ENCODE measurements around the gene SLC25A36.

Gene SLC25A36

DNA sequence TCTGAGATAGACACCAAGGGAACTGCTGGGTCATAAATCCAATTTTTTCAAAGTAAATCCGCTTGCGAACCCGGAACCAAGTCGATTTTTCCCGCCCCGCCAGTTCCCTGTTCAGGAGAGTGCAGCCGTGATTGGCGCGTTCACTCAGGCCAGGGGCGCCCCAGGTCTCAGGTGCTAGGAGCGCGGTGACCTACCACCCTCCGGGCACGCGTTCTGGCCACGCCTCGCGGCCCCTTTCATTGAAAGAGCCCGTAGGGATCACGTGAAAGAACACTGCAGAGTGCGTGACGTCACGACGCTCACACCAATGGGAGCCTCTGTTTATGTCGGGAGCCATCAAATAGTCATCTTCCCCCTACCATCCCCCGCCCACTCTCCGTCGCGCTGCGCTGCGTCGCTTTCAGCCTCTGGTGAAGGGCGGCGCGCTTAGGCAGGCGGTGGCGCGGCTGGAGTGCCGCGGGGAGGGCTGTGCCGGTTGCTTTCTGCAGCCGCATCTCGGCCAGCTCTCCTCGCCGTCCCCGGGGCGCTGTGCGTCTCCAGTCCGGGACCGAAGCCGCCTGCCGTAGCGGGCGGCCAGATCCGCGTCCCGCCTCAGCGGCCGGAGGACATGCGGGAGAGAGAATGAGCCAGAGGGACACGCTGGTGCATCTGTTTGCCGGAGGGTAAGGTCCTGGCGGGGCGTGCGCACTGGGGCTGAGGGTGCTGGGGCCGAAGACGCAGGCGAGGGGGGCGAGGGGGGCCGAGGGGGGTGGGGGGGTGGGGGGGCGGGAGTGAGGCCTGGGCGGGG, at the start of gene SLC25A36:
SLC25A36 (plus strand) TSS at position 403 of the 787 bp plus-strand sequence; CDS start at position 622, 219 bp downstream.
- peak; percentile 97 for DNase-seq

- DNase-seq = no peak
Observed at GRCh38 chr3:140896997-140897396, 44.6 kb upstream of the SLC25A36 start.

GRCh38 chr3:140898340-140899180, 43.1 kb upstream of the SLC25A36 start:
- DNase-seq = no peak

DNA sequence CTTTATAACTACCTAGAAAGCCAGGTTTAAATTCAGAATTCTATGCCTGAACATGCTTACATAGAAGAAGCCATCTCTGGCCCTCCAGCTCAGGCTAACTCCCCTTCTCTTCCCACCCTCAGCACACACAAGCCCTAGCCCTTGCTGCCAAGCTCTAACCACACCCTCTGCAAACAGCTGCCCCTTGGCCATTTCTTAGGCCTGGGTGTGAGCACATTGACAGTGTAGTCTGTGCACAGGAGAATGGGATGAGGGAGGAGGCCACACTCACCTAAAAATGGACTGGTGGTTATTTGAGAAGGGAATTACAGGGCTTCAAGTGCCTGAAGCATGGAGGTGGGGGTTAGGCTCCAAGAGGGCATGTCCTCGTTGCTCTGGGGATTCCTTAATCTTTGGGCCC, 42.3 kb upstream of the SLC25A36 start:
- no peak for DNase-seq

- DNase-seq = no peak
Observed at GRCh38 chr3:140902791-140903190, 38.8 kb upstream of the SLC25A36 start.

DNA sequence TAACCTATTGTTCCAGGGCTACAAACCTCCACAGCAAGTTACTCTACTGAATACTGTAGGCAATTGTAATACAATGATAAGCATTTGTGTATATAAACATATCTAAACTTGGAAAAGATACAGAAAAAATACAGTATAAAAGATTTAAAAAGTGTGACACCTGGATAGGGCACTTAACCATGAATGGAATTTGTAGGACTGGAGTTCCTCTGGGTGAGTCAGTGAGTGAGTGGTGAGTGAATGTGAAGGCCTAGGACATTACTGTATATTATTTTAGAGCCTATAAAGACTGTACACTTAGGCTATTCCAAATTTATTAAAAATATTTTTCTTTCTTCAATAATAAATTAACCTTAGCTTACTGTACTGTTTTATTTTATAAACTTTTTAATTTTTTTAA, 38.4 kb upstream of the SLC25A36 start:
- DNase-seq = no peak

DNA sequence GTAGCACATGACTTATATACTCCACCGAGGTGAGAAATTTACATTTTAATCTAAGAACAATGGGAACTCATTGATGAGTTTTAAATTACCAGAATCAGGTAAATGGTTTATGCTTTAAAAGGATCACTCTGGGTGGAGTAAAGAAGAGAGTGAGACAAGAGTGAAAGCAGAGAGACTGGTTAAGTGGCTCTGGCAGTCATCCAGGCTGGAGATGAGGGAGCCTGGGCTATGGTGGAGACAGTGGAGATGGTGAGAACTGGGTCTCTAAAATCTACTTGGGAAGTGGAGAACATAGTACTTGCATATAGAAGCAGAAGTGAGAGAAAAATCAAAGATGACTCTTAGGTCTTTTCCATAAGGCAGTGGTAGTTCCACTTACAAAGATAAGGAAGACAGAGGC, 37.1 kb upstream of the SLC25A36 start:
- DNase-seq = no peak

- DNase-seq = no peak
Observed at GRCh38 chr3:140905559-140905958, 36.1 kb upstream of the SLC25A36 start.

GRCh38 chr3:140906785-140907184, 34.9 kb upstream of the SLC25A36 start:
- DNase-seq = no peak

DNA sequence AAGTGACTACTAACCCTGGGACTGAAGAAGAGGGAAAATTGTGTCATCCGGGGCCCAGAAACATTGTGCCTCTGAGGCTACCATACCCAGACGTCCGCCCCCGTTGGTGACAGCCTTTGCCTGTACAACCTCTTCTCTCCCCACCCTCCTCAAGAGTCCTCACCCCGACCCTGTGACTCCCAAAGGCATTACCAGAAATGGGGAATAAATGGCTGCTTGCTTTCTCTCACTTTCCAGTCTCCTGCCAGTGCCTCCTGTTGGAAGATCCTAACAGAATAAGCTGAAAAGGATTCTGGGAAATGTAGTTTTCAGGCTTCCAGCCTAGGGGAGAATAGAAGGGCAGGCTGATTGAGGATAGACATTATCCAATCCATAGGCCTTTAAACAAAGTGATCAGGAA, 30.8 kb upstream of the SLC25A36 start:
- DNase-seq = no peak

DNA sequence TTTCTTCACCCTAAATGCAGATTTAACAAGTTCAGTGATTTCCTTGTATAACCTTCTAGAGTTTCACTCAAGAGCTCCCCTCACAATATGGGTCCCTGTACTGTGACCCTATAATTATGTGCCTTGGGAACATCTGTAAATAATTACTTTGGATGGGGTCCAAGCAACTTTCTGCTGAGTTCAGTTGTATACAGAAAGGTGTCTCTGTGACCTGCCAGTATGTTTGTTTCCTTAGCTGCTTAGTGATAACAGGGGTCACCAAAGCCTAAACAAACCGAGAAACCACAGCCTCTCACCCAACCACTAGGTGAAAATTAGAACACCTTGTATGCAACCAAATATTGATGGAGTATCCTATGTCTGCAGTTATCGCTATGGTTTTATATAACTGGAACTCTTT, 29.8 kb upstream of the SLC25A36 start:
- DNase-seq = no peak

GRCh38 chr3:140913728-140914127, 27.9 kb upstream of the SLC25A36 start:
- DNase-seq = no peak

DNA sequence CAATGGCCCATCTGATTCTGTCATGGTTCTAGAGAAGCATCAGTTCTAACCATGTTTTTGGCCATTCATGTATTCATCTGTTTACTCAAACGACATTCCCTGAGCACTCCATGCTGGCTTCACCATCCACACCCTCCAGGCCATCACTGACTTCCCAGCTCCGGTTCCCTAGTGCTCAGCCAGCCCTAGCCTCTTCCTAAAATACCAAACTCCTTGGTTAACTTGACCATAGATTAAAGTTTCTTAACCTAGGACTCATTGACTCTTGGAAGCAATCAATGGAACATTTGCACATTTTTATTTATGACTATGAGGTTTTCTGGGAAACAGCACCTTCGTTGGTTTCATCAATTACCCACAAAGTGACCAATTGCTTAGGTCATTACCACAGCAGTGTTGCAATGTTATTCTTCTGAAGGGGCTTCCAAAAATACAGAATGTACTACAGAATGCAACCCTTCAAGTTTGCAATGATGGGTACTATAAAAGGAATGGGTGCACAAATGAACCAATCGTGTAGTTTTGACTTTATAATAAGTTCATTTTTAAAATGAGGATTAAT, 27.2 kb upstream of the SLC25A36 start:
- no peak for DNase-seq

DNA sequence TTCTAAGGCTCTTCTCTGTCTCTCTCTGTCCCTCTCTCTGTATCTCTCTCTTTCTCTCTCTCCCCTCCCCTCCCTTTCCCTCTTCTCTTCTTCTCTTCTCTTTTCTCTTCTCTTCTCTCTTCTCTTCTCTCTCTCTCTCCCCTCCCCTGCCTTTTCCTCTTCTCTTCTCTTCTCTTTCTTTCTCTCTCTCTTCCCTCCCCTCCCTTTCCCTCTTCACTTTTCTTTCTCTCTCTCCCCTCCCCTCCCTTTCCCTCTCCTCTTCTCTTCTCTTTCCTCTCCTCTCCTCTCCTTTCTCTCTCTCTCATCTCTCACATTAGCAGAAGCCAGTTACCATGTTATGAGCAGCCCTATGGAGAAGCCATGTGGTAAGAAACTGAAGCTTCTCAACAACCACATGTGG, 25.0 kb upstream of the SLC25A36 start:
- DNase-seq = no peak

- DNase-seq = no peak
Observed at GRCh38 chr3:140917772-140918171, 23.9 kb upstream of the SLC25A36 start.

DNA sequence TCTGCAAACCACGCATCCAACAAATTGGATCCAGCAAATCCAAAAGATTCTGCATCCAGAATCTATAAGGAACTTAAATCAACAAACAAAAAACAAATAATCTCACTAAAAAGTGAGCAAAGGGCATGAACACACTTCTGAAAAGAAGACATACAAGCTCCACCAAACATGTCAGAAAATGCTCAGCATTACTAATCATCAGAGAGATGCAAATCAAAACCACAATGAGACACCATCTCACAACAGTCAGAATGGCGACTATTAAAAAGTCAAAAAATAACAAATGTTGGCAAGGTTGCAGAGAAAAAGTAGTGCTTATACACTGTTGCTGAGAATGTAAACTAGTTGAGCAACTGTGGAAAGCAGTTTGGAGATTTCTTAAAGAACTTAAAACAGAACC, 21.6 kb upstream of the SLC25A36 start:
- no peak for DNase-seq

DNA sequence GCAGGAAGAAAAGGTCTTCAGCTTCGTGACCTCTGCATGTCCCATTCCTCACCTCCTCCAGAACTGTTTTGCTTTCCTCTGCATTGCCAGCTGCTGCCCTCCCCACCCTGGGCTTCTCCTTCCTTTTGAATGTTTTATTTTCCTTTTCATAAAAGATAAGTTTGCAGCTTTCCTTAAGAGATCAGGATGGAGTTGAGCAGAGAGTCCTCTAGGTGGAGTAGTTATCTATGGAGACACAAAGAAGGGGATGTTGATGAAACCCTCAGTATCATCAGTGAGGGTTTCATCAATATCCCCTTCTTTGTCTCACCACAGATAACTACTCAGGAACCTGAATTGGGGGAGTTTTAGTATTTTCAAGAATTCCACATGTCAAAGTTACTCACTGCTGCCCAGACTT, 19.0 kb upstream of the SLC25A36 start:
- DNase-seq = no peak

- no peak for DNase-seq
Observed at GRCh38 chr3:140924097-140924873, 17.4 kb upstream of the SLC25A36 start.

DNA sequence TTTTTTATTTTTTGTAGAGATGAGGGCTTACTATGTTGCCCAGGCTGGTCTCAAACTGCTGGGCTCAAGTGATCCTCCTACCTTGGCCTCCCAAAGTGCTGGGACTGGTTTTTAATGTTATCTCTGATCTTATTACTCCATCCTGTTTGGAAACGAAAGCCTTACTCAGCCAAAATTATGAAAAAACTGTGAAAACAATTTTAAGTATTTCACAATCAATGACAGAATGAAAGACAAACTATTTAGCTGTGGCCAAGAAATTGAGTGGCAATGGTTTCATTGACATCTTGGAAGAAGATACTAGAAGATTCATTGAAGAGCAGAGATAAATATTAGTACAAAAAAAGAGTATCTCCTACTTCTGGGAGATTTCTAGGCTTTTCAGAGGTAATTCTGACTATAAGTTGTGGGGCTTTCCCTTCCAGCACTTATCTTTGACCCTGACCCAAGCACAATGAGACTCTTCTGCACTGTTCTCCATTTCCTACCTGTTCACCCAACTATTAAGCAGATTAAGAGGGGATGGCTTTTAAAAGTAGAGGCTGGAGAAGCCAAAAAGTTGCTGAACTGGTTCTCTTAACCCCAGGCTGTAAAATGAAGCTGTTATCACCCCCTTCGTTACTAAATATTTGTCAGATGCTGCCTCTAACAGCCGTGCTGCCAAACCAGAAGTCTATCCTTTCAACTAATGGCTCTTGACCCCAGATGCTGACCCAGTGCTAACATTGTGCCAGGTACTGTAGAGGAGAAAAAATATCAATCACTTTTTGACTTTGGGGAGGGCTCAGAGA, 14.2 kb upstream of the SLC25A36 start:
- DNase-seq = no peak

GRCh38 chr3:140929446-140929845, 12.2 kb upstream of the SLC25A36 start:
- no peak for DNase-seq

GRCh38 chr3:140931016-140931454, 10.6 kb upstream of the SLC25A36 start:
- DNase-seq = no peak

DNA sequence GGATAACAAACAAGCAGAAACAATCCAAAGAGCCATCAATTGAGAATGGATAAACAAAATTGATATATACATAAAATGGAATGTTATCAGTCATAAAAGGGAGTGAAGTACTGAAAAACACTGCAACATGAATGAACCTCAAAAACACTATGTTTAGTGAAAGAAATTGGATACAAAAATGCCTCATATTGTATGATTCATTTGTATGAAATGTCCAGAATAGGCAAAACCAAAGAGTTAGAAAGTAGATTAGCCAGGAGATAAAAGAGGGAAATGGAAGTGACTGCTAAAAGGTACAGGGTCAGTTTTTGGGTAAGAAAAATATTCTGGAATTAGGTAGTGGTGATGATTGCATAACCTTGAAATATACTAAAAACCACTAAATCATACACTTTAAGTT, 9.8 kb upstream of the SLC25A36 start:
- no peak for DNase-seq

All from stimulated activated CD4-positive, alpha-beta T cell treated with anti-CD3 and anti-CD28 coated beads, Interleukin-4, amount 100 ng/mL, for 1 hour (primary cell).